Stimulated activated CD8-positive, alpha-beta memory T cell treated with anti-CD3 and anti-CD28 coated beads, Interleukin-12 subunit alpha, Interleukin-12 subunit beta, amount 100 ng/mL, for 1 hour (primary cell): ENCODE data around the gene SLCO4A1.

Experiments
- DNase-seq: peaks from one replicate; pipeline ENCODE4 v3.0.0-alpha.2; 2020; ENCODE audit warnings: low read depth

The SLCO4A1 gene

GRCh38 chr20:62717933-62718332 lies 75.6 kb downstream of the SLCO4A1 start:
- DNase-seq = no peak

- no peak for DNase-seq
Measured at GRCh38 chr20:62718546-62718945, 76.2 kb downstream of the SLCO4A1 start.

- no peak for DNase-seq
Measured at GRCh38 chr20:62719250-62719935, 77.1 kb downstream of the SLCO4A1 start.
